ENCODE data around the gene SPNS2.

SPNS2 gene

DNA sequence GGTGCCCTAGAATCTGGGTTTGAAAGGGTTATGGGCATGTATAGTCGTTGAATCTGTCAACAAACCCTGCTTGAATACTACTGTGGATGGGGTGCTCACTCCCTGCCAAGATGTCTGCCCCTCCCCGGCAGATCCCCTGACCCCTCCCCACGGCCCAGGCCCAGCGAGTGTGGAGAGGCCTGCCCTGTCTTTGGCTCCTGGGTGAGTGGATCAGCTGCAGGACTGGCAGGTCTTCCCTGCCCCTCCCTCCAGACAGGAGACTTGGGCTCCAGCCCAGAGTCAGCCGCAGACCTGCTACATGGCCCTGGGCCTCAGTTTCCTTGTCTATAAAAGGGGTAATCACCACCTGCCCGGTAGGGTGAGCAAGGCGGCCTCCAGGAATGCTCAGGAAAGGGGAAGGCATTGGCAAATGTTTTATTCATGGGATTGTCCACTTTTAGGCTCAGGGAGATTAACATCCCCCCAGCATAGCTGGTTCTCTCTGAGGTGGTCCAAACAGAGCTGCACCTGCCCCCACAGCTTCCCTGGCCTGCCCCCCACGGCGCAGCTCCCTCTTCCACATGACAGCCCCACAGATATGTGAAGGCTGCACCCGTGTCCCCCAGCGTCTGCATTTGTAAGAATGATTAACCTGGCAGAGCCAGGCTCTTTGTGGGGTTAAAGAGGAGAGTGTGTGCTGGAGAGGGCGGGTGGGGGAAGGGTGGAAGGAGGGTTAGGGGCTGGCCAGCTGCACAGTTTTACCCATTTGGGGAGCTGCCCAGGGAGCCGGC, 18.5 kb upstream of the SPNS2 start:
- ATAC-seq (ENCODE audit: low read depth): no peak
- Histone ChIP-seq H3K27ac (ENCODE audit: poor library complexity, severe bottlenecking) (no peak overlapping the region), H3K9me3 (ENCODE audit: severe bottlenecking) (no peaks in the 10 kb centered on the region), H3K4me1 (ENCODE audit: insufficient read depth, poor library complexity, severe bottlenecking) (peaks cover 16% of the 10 kb centered on the region), H3K36me3 (ENCODE audit: low read depth) (no peaks in the 10 kb centered on the region), H3K27me3 (ENCODE audit: insufficient read depth, poor library complexity, severe bottlenecking) (no peaks in the 10 kb centered on the region), H3K4me3 (ENCODE audit: severe bottlenecking) (no peak overlapping the region)
- TF ChIP-seq, protein P1, sequence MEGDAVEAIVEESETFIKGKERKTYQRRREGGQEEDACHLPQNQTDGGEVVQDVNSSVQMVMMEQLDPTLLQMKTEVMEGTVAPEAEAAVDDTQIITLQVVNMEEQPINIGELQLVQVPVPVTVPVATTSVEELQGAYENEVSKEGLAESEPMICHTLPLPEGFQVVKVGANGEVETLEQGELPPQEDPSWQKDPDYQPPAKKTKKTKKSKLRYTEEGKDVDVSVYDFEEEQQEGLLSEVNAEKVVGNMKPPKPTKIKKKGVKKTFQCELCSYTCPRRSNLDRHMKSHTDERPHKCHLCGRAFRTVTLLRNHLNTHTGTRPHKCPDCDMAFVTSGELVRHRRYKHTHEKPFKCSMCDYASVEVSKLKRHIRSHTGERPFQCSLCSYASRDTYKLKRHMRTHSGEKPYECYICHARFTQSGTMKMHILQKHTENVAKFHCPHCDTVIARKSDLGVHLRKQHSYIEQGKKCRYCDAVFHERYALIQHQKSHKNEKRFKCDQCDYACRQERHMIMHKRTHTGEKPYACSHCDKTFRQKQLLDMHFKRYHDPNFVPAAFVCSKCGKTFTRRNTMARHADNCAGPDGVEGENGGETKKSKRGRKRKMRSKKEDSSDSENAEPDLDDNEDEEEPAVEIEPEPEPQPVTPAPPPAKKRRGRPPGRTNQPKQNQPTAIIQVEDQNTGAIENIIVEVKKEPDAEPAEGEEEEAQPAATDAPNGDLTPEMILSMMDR (IDR thresholded peaks at IDR 0.05; ENCODE audit: poor library complexity, severe bottlenecking): no peak
- no peak for DNase-seq (ENCODE audit: low spot score)

DNA sequence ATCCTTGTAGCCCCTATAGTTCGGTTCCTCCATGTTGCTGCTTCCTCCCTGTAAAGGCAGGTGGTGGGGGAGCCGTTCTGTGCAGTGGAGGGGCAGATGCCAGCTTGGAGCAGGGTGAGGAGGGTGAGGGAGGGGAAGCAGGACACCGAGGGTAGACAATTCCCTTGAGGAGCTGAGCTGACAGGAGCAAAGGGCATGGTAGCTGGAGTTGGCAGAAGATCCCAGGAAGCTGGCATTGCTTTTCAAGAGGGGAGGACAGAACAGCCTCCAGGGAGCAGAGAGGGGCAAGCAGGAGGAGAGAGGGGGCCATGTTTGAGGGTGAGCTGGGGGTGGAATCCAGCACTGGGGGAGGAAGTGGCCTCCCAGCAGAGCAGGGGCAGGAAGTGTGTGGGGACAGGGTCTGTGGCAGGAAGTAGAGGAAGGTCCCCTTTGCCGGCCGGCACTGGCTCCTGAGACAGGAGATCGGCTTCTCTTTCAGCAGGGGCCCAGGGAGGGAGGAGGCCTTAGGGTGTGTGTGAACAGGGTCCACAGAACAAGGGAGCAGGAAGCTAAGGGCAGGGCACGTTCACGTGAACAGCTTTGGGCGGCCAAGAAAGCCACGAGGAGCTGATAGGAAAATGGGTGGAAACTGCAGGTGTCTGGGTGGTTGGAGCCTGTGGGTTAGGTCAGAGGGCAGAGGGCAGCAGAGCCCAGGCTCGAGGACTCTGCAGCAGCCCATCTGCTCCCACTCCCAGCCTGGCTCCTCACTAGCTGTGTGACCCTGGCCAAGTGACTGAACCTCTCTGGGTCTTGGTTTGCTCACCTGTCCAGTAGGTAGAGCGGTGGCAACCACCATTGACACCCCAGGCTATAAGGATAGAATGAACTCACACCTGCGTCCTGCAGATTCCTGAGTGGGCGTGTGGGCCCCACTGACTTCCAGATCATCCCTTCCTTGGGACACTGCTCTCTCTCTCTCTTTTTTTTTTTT, 17.5 kb upstream of the SPNS2 start:
- Histone ChIP-seq H3K4me1 (ENCODE audit: insufficient read depth, poor library complexity, severe bottlenecking) (peaks cover 16% of the 10 kb centered on the region), H3K4me3 (ENCODE audit: severe bottlenecking) (no peak overlapping the region), H3K27ac (ENCODE audit: poor library complexity, severe bottlenecking) (no peak overlapping the region), H3K9me3 (ENCODE audit: severe bottlenecking) (no peaks in the 10 kb centered on the region), H3K36me3 (ENCODE audit: low read depth) (no peaks in the 10 kb centered on the region), H3K27me3 (ENCODE audit: insufficient read depth, poor library complexity, severe bottlenecking) (no peaks in the 10 kb centered on the region)
- DNase-seq (ENCODE audit: low spot score) (no peak), ATAC-seq (ENCODE audit: low read depth) (no peak)
- TF ChIP-seq, protein P1 (IDR thresholded peaks at IDR 0.05; ENCODE audit: poor library complexity, severe bottlenecking): no peak

DNA sequence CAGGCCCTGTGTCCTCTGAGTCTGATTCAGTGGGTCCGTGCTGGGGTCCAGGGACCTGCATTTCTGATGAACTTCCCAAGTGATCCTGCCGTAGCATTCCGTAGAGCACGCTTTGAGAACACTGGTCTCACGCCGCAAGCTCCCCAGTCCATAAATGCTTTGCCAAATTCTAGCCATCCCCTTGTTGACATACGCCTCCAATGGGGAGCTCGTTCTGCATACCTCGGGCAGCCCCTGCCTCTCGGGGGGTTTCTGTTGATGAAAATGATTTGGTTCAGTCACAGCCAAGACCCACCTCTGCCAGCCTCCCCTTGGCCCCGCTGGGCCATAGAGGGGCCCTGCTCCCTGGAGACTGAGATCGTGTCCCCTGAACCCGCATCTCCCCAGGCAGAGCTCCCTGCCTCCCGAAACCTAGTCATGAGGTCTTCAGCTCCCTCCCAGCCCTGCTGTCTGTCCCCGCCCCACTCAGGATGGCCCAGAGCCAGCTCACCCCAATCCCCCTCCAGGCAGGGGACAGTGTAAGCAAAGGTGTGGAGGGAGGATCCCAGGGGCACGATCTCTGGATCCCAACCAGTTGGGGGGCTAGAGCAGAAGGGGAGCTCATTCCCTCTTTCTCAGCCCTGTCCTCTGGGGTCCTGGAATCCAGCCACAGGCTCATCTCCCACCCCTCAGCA, 16.2 kb upstream of the SPNS2 start:
- TF ChIP-seq, protein P1 (IDR thresholded peaks at IDR 0.05; ENCODE audit: poor library complexity, severe bottlenecking): no peak
- H3K27me3 ChIP-seq (ENCODE audit: insufficient read depth, poor library complexity, severe bottlenecking): no peaks in the 10 kb centered on the region
- DNase-seq (ENCODE audit: low spot score): no peak
- no peaks in the 10 kb centered on the region for H3K9me3 ChIP-seq (ENCODE audit: severe bottlenecking)
- no peaks in the 10 kb centered on the region for H3K36me3 ChIP-seq (ENCODE audit: low read depth)
- no peak overlapping the region for H3K4me3 ChIP-seq (ENCODE audit: severe bottlenecking)
- no peak for ATAC-seq (ENCODE audit: low read depth)
- peak overlapping the region; percentile 62 for H3K27ac ChIP-seq (ENCODE audit: poor library complexity, severe bottlenecking)
- H3K4me1 ChIP-seq (ENCODE audit: insufficient read depth, poor library complexity, severe bottlenecking): peaks cover 16% of the 10 kb centered on the region

DNA sequence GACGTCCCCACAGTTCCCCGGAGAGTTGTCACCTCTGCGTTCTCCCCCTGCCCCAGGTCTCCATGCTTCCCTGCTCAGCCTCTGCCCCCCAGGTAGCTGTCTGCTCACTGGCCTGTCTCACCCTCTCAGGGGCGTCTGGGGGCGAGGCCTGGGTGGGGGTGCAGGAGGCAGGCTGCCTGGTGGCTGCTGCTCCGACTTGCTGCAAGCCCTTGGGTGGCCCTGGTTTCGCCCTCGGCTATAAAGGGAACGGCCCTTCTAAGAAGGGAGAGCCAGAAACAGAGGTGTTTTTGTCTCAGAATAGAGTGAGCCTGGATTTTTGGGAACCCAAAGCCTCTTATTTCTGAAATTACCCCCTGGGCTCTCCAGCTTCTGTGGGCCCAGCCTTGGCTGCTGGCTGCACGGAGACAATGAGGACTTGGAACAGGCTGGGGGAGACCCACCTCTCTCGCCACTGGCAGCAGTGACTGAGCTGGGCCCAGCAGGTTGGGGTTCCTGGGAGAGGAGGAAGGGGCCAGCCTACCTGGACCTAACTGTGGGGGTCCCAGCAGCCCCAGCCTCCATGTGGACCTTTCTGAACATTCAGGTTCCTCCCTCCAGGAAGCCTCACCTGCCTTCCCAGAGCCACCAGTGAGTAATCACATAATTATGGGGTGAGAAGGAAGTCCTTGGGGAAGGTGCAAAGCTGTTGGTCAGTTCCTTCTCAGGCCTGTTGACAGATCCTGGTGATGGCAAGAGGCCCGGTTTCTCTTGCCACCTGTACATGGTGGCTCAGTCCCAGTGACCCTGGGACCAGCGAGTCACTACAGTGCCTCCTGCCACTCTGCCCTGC, 15.5 kb upstream of the SPNS2 start:
- Histone ChIP-seq H3K9me3 (ENCODE audit: severe bottlenecking) (no peaks in the 10 kb centered on the region), H3K27me3 (ENCODE audit: insufficient read depth, poor library complexity, severe bottlenecking) (no peaks in the 10 kb centered on the region), H3K4me3 (ENCODE audit: severe bottlenecking) (no peak overlapping the region), H3K36me3 (ENCODE audit: low read depth) (no peaks in the 10 kb centered on the region), H3K27ac (ENCODE audit: poor library complexity, severe bottlenecking) (peak overlapping the region; percentile 62), H3K4me1 (ENCODE audit: insufficient read depth, poor library complexity, severe bottlenecking) (peaks cover 16% of the 10 kb centered on the region)
- ATAC-seq (ENCODE audit: low read depth): peak; percentile 95
- TF ChIP-seq, protein P1 (IDR thresholded peaks at IDR 0.05; ENCODE audit: poor library complexity, severe bottlenecking): no peak
- no peak for DNase-seq (ENCODE audit: low spot score)
